ENCODE measurements around the gene KCNRG.

Gene KCNRG

GRCh38 chr13:49993666-49994065, 21.6 kb upstream of the KCNRG start:
- Histone ChIP-seq H3K4me1 (ENCODE audit: control insufficient read depth, insufficient read depth, low read length, poor library complexity, severe bottlenecking) (peaks cover 8% of the 10 kb centered on the region), H3K27ac (ENCODE audit: low read depth, low read length, severe bottlenecking) (no peak overlapping the region), H3K36me3 (ENCODE audit: control insufficient read depth, insufficient read depth, low read length) (peaks cover 8% of the 10 kb centered on the region), H3K9me3 (ENCODE audit: control insufficient read depth, low read length) (no peaks in the 10 kb centered on the region), H3K4me3 (ENCODE audit: extremely low read depth, insufficient read depth, low read length, poor library complexity, severe bottlenecking) (no peak overlapping the region)
- no CpG with 5 or more reads among the region's 5 CpGs for WGBS, 2 experiments (ENCODE audit: insufficient coverage in 2 of 2)

GRCh38 chr13:49995625-49996101, 19.6 kb upstream of the KCNRG start:
- peaks cover 16% of the 10 kb centered on the region for H3K4me1 ChIP-seq (ENCODE audit: control insufficient read depth, insufficient read depth, low read length, poor library complexity, severe bottlenecking)
- peak overlapping the region; percentile 81 for H3K27ac ChIP-seq (ENCODE audit: low read depth, low read length, severe bottlenecking)
- peak overlapping the region; percentile 63 for H3K4me3 ChIP-seq (ENCODE audit: extremely low read depth, insufficient read depth, low read length, poor library complexity, severe bottlenecking)
- 63 to 66% methylated on average over 9 to 11 of the region's 14 CpGs for WGBS, 2 experiments (ENCODE audit: insufficient coverage in 2 of 2)
- peaks cover 26% of the 10 kb centered on the region for H3K36me3 ChIP-seq (ENCODE audit: control insufficient read depth, insufficient read depth, low read length)
- no peaks in the 10 kb centered on the region for H3K9me3 ChIP-seq (ENCODE audit: control insufficient read depth, low read length)

DNA sequence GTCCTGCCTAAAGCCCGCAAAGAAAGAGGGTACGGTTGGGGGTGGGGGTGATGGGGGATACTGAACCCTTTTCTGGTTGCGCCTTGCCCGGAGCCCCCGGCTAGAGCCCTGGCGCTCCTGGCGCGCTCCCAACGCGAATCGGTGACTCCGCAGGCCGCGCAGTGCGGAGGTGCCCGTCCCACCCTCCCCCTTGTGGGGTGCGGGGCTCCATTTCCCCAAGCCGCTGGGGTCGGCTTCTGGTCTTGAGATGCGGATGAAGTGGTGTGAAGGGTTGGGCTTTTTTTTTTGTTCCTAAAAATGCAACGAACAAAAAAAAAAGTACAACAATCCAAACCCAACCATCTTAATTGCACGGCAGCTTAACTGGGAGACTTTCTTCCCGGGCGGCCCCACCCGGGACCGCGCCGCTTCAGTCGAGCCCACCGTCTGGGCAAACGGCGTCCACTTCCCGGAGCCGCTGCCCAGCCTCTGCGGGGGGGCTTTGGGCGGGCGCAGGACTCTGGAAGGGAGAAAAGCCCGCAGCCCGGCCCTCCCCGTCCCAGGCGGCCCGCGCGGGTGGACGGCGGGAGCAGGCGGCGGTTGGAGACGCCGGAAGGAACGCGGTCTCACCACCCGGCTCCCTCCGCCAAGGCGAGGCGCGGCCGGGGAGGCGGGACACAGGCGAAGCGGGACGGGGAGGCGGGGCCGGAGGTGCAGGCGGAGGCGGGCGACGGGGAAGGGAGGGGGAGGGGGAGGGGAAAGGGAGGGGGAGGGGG, 18.9 kb upstream of the KCNRG start:
- 1 to 13% methylated on average over 16 to 45 of the region's 68 CpGs for whole genome bisulfite sequencing, 2 experiments (ENCODE audit: insufficient coverage in 2 of 2)
- H3K4me1 ChIP-seq (ENCODE audit: control insufficient read depth, insufficient read depth, low read length, poor library complexity, severe bottlenecking): peaks cover 16% of the 10 kb centered on the region
- peaks cover 33% of the 10 kb centered on the region for H3K36me3 ChIP-seq (ENCODE audit: control insufficient read depth, insufficient read depth, low read length)
- no peaks in the 10 kb centered on the region for H3K9me3 ChIP-seq (ENCODE audit: control insufficient read depth, low read length)
- peak overlapping the region; percentile 63 for H3K4me3 ChIP-seq (ENCODE audit: extremely low read depth, insufficient read depth, low read length, poor library complexity, severe bottlenecking)
- H3K27ac ChIP-seq (ENCODE audit: low read depth, low read length, severe bottlenecking): peak overlapping the region; percentile 81

- Histone ChIP-seq H3K4me1 (ENCODE audit: control insufficient read depth, insufficient read depth, low read length, poor library complexity, severe bottlenecking) (peaks cover 16% of the 10 kb centered on the region), H3K4me3 (ENCODE audit: extremely low read depth, insufficient read depth, low read length, poor library complexity, severe bottlenecking) (peak within 1 kb of the TSS; percentile 79), H3K27ac (ENCODE audit: low read depth, low read length, severe bottlenecking) (peak within 1 kb of the TSS; percentile 97), H3K36me3 (ENCODE audit: control insufficient read depth, insufficient read depth, low read length) (peaks cover 39% of the 10 kb centered on the region), H3K9me3 (ENCODE audit: control insufficient read depth, low read length) (no peaks in the 10 kb centered on the region)
- 1 to 2% methylated on average over 31 to 42 of the region's 56 CpGs for WGBS, 2 experiments (ENCODE audit: insufficient coverage in 2 of 2)
These were observed 18.0 kb upstream of the KCNRG start, which contains the start of gene TRIM13 for GRCh38 chr13:49996951-49997895. Gene TRIM13, plus strand, starts transcription at chr13:49997042. Its CDS starts 14,899 bp downstream, at chr13:50011941.

DNA sequence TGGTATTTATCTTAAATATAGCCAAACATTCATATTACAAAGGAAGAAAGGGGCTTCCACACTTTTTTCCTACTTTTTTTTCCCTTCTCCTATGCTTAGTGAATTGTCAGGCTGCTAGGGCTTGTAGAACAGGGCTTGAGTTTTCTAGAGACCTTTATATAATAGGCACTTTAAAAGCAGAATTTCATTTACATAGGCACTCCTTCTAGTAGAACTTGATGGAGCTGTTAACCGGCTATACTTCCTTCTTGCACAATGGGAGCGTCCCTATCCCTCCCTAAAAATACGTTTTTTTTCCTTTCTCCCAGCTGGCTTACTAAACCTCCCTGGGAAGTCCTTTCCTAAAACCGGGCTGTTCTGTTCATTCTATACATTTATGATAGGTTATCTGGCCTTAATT, 17.3 kb upstream of the KCNRG start:
- 17 to 21% methylated on average over 1 to 2 of the region's 4 CpGs for WGBS, 2 experiments (ENCODE audit: insufficient coverage in 2 of 2)
- Histone ChIP-seq H3K4me3 (ENCODE audit: extremely low read depth, insufficient read depth, low read length, poor library complexity, severe bottlenecking) (peak overlapping the region; percentile 79), H3K4me1 (ENCODE audit: control insufficient read depth, insufficient read depth, low read length, poor library complexity, severe bottlenecking) (peaks cover 16% of the 10 kb centered on the region), H3K9me3 (ENCODE audit: control insufficient read depth, low read length) (no peaks in the 10 kb centered on the region), H3K27ac (ENCODE audit: low read depth, low read length, severe bottlenecking) (peak overlapping the region; percentile 97), H3K36me3 (ENCODE audit: control insufficient read depth, insufficient read depth, low read length) (peaks cover 45% of the 10 kb centered on the region)

DNA sequence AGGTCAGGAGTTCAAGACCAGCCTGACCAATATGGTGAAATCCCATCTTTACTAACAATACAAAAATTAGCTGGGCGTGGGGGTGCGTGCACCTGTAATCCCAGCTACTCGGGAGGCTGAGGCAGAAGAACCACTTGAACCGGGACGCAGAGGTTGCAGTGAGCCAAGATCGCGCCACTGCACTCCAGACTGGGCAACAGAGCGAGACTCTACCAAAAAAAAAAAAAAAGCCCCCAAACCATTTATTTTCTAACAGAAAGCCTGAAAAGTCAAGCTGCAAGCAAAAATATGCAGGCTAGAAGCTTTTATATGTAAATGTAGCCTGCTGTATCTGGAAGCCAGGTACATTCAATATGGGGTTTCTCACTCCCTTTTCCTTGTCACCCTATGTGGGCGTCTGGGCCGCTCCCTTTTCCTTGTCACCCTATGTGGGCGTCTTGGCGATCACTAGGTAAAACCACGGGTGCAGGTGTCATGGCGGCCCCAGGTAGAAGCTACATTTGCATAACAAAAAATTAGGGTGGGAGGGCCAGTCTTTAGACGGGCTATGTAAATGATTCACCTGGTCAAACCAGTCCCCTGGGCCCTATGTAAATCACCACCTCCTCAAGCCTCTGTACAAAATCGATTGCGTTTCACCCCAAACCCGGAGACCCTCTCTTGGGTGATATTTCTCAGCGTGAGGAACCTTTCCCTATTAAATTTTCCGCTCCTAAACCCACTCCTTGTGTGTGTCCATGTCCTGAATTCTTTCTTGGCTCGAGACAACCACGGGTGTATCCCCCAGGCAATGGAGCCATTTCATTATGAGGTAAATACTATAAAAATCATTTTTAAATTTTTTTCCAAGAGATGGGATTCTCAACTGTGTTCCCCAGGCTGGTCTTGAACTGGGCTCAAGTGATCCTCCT, 16.3 kb upstream of the KCNRG start:
- peaks cover 16% of the 10 kb centered on the region for H3K4me1 ChIP-seq (ENCODE audit: control insufficient read depth, insufficient read depth, low read length, poor library complexity, severe bottlenecking)
- H3K36me3 ChIP-seq (ENCODE audit: control insufficient read depth, insufficient read depth, low read length): peaks cover 48% of the 10 kb centered on the region
- WGBS, 2 experiments (ENCODE audit: insufficient coverage in 2 of 2): 83 to 84% methylated on average over 8 to 13 of the region's 22 CpGs
- no peaks in the 10 kb centered on the region for H3K9me3 ChIP-seq (ENCODE audit: control insufficient read depth, low read length)
- no peak overlapping the region for H3K27ac ChIP-seq (ENCODE audit: low read depth, low read length, severe bottlenecking)
- H3K4me3 ChIP-seq (ENCODE audit: extremely low read depth, insufficient read depth, low read length, poor library complexity, severe bottlenecking): peak overlapping the region; percentile 79

- WGBS, 2 experiments (ENCODE audit: insufficient coverage in 2 of 2): no CpG with 5 or more reads among the region's 1 CpG
- peaks cover 71% of the 10 kb centered on the region for H3K36me3 ChIP-seq (ENCODE audit: control insufficient read depth, insufficient read depth, low read length)
These were observed 14.0 kb upstream of the KCNRG start for GRCh38 chr13:50001287-50001686.

DNA sequence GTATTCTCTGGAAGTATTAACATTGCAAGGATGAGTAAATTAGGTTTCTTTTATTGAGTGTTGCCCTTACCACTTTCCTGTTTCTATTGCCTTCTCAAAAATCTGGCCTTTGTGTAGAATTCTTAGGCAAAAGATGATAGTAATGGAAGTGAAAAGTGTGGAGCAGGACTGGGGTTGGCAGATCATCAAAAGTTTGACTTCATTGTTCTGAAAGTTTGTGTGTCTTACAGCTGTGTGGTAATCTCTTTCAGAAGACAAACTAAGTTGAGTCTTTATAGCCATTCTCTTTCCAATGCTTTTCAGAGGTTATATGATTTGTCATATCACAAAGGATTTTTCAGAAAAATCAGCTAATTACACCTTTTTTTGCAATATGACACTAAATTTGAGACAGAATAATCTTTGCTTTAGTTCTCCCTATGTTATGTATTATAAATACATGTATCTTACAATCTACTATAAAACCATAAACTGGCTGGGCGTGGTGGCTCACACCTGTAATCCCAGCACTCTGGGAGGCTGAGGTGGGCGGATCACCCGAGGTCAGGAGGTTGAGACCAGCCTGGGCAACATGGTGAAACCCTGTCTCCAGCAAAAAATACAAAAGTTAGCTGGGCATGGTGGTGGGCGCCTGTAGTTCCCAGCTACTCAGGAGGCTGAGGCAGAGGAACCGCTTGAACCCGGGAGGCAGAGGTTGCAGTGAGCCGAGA, 8.7 kb upstream of the KCNRG start:
- Histone ChIP-seq H3K4me1 (ENCODE audit: control insufficient read depth, insufficient read depth, low read length, poor library complexity, severe bottlenecking) (no peaks in the 10 kb centered on the region), H3K4me3 (ENCODE audit: extremely low read depth, insufficient read depth, low read length, poor library complexity, severe bottlenecking) (no peak overlapping the region), H3K9me3 (ENCODE audit: control insufficient read depth, low read length) (no peaks in the 10 kb centered on the region), H3K27ac (ENCODE audit: low read depth, low read length, severe bottlenecking) (no peak overlapping the region), H3K36me3 (ENCODE audit: control insufficient read depth, insufficient read depth, low read length) (peaks cover 84% of the 10 kb centered on the region)
- WGBS, 2 experiments (ENCODE audit: insufficient coverage in 2 of 2): 87 to 99% methylated on average over 7 of the region's 7 CpGs

More at GRCh38 chr13:50001287-50001686, 14.0 kb upstream of the KCNRG start:
- Histone ChIP-seq H3K9me3 (ENCODE audit: control insufficient read depth, low read length) (no peaks in the 10 kb centered on the region), H3K4me3 (ENCODE audit: extremely low read depth, insufficient read depth, low read length, poor library complexity, severe bottlenecking) (no peak overlapping the region), H3K27ac (ENCODE audit: low read depth, low read length, severe bottlenecking) (no peak overlapping the region), H3K4me1 (ENCODE audit: control insufficient read depth, insufficient read depth, low read length, poor library complexity, severe bottlenecking) (peaks cover 8% of the 10 kb centered on the region)

DNA sequence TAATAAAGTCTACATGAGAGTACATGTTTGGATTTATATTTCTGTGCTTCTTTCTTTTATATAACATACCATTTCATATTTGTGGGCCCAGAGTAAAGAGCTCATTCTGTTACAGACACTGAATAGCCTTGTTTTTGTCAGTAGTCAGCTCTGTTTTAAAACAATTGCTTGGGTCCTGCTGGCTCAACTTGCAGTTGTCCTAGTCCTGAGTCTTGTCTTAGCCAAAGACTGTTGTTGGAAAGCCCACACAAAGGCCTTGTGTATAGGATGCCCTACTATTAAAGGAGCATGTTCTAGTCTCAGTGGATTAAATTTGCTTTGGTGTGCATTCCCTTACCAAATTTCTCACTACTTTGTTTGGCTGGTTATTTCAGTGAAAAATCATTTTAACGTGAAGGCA, 3.8 kb upstream of the KCNRG start:
- H3K4me1 ChIP-seq (ENCODE audit: control insufficient read depth, insufficient read depth, low read length, poor library complexity, severe bottlenecking): peaks cover 3% of the 10 kb centered on the region
- H3K4me3 ChIP-seq (ENCODE audit: extremely low read depth, insufficient read depth, low read length, poor library complexity, severe bottlenecking): no peak overlapping the region
- H3K9me3 ChIP-seq (ENCODE audit: control insufficient read depth, low read length): no peaks in the 10 kb centered on the region
- peaks cover 76% of the 10 kb centered on the region for H3K36me3 ChIP-seq (ENCODE audit: control insufficient read depth, insufficient read depth, low read length)
- H3K27ac ChIP-seq (ENCODE audit: low read depth, low read length, severe bottlenecking): no peak overlapping the region
- WGBS, 2 experiments (ENCODE audit: insufficient coverage in 2 of 2): no CpG with 5 or more reads among the region's 1 CpG

Data from mesodermal cell (in vitro differentiated cells).